Naive thymus-derived CD8-positive, alpha-beta T cell (primary cell): ENCODE results near the gene CCL27. TPM values are rescaled to one million over a fixed set of nuclear protein-coding genes. Genes with fewer than 3 reads are reported as not detected.

Experiments
- ATAC-seq, 2 donors: fragments of 150-1000 bp; cut with Tn5 transposase in 1 of 2; sonication (Bioruptor Pico), chemical (Tn5 transposase) in 1 of 2; 1 replicate in 1 of 2; 2 replicates in 1 of 2; pipeline ENCODE4 v1.10.0; 2021; ENCODE audit warnings: mild to moderate bottlenecking in 2 of 2, moderate library complexity in 2 of 2
- POLR2A ChIA-PET: fragments of 350-600 bp; sonication (Branson Sonifier 250); formaldehyde crosslinking; loops from one replicate; lab custom pipeline; 2021; ENCODE audit warnings: antibody characterized with exemption; lab: Charles Lee
- DNase-seq, 10 donors: peaks; one replicate each; pipeline versions ENCODE4 v3.0.0 to v3.0.0-alpha.2; 2020 to 2022
- H3K27ac Mint-ChIP-seq, 10 donors: one replicate each; pipeline ENCODE4 v1.8.0; 2020 to 2022; ENCODE audit warnings: mild to moderate bottlenecking in 10 of 10, mixed read lengths in 10 of 10, moderate library complexity in 4 of 10, inconsistent platforms in 1 of 10
- H3K27me3 Mint-ChIP-seq, 5 donors: one replicate each; pipeline ENCODE4 v1.8.0; 2021 to 2022; ENCODE audit warnings: mixed read lengths in 5 of 5
- H3K36me3 Mint-ChIP-seq, 3 donors: one replicate each; pipeline ENCODE4 v1.8.0; 2020 to 2022; ENCODE audit warnings: mixed read lengths in 3 of 3, mild to moderate bottlenecking in 2 of 3, inconsistent platforms in 1 of 3
- H3K4me1 Mint-ChIP-seq, 4 donors: one replicate each; pipeline ENCODE4 v1.8.0; 2021 to 2022; ENCODE audit warnings: mixed read lengths in 4 of 4
- H3K4me3 Mint-ChIP-seq, 10 donors: one replicate each; pipeline ENCODE4 v1.8.0; 2020 to 2022; ENCODE audit warnings: mild to moderate bottlenecking in 10 of 10, mixed read lengths in 10 of 10, moderate library complexity in 6 of 10, inconsistent platforms in 1 of 10
- H3K9me3 Mint-ChIP-seq, 9 donors: one replicate each; pipeline ENCODE4 v1.8.0; 2020 to 2022; ENCODE audit warnings: mixed read lengths in 9 of 9, mild to moderate bottlenecking in 3 of 9, inconsistent platforms in 1 of 9, moderate library complexity in 1 of 9
- polyA plus RNA-seq, 3 donors: library from polyadenylated mRNA; unstranded; fragments of 300-500 nt; fragmentation: Illumina TruSeq; gene quantifications; one replicate each; pipeline ENCODE4 v1.2.3, GENCODE V29; 2021
- total RNA-seq, 8 experiments: library from RNA in 2 of 8; stranded (reverse) in 2 of 8; gene quantifications; one replicate each; pipeline ENCODE4 v1.2.3 and lab custom pipeline; 2021 to 2026

CCL27 gene
- total and polyA plus RNA-seq, 5 experiments from 2014 or later: not detected

DNA sequence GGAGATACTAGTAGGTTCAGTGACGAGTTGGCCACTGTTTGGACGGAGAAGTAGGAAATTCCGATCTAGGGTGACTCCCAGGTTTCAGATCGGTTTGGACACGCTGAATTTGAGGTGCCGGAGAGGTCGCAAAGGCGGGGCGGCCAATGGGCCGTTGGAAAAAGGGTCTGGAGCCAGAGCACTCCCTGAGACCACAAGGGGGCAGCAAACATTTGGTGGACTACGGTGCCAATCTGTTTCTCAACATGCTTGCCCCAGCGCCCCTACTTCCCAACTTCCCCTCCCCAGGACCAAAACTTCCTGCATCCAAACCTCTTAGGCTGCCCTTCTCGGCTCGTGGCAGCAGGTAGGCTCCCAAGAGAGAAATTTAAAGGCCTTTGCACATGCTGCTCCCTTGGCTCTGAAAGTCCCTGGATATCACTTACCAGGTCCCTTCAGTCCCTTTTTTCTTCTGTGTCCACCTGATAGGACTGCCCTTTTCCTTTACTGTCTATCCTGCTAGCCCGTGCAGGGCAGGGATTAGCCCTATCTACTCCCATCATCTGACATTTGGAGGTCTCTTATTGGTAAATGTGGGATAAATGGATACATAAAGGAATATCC is 49.6 kb downstream of the CCL27 start:
- DNase-seq (peak; percentile 36 to 86 (median 67)), ATAC-seq (peak; percentile 43)
- peak overlapping the region; percentile 77 to 99 (median 92) for H3K27ac Mint-ChIP-seq
- H3K36me3 Mint-ChIP-seq: peaks cover 6 to 29% (median 7%) of the 10 kb centered on the region in 3 donors
- H3K4me3 Mint-ChIP-seq: peak overlapping the region; percentile 88 to 95 (median 92)
- H3K9me3 Mint-ChIP-seq: no peaks in the 10 kb centered on the region
- H3K4me1 Mint-ChIP-seq: peaks cover 11 to 31% (median 22%) of the 10 kb centered on the region in 4 donors
- H3K27me3 Mint-ChIP-seq: no peaks in the 10 kb centered on the region
- POLR2A ChIA-PET: interaction anchor here (0.6 to 3.1 kb wide), 8 partner anchors 8 to 52 kb away, joined by 3 to 30 read pairs (median 8); partner anchors contain the start of genes ARID3C, DCTN3, GALT and SIGMAR1

Other genes starting within 250 kb of the CCL27 start
- gene FAM219A, start 204.1 kb downstream of the CCL27 start, total RNA-seq: 10 to 100 TPM; 18.4 to 18.5 TPM
- 1 to 10 TPM in 1 of 3 donors, under 1 TPM in 2; 0.59 to 1.1 (median 0.67) TPM for gene FAM219A, start 204.1 kb downstream of the CCL27 start, polyA plus RNA-seq
- gene DNAI1, start 203.9 kb downstream of the CCL27 start, total RNA-seq: not detected
- not detected for gene DNAI1, start 203.9 kb downstream of the CCL27 start, polyA plus RNA-seq
- gene ENHO, start 139.7 kb downstream of the CCL27 start, total RNA-seq: under 1 TPM in 1 of 2 experiments, not detected in 1; 0.36 TPM
- under 1 TPM; 0.19 to 0.24 (median 0.21) TPM for gene ENHO, start 139.7 kb downstream of the CCL27 start, polyA plus RNA-seq
- gene CNTFR, start 72.9 kb downstream of the CCL27 start, total RNA-seq: not detected
- not detected for gene CNTFR, start 72.9 kb downstream of the CCL27 start, polyA plus RNA-seq
- gene RPP25L, start 50.6 kb downstream of the CCL27 start, total RNA-seq: 10 to 100 TPM; 20.5 to 22.2 TPM
- 10 to 100 TPM; 28.7 to 51.7 (median 45.1) TPM for gene RPP25L, start 50.6 kb downstream of the CCL27 start, polyA plus RNA-seq
- gene DCTN3, start 42.2 kb downstream of the CCL27 start, total RNA-seq: 10 to 100 TPM; 60.0 to 69.6 TPM
- 100 to 1,000 TPM; 117 to 140 (median 124) TPM for gene DCTN3, start 42.2 kb downstream of the CCL27 start, polyA plus RNA-seq
- gene ARID3C, start 33.6 kb downstream of the CCL27 start, total RNA-seq: under 1 TPM in 1 of 2 experiments, not detected in 1; 0.27 TPM
- not detected for gene ARID3C, start 33.6 kb downstream of the CCL27 start, polyA plus RNA-seq
- 10 to 100 TPM; 37.7 to 39.8 TPM for gene SIGMAR1, start 24.9 kb downstream of the CCL27 start, total RNA-seq
- gene SIGMAR1, start 24.9 kb downstream of the CCL27 start, polyA plus RNA-seq: 10 to 100 TPM; 67.9 to 78.4 (median 71.8) TPM
- gene GALT, start 16.0 kb downstream of the CCL27 start, total RNA-seq: 100 to 1,000 TPM; 170 to 181 TPM
- 10 to 100 TPM; 38.2 to 46.7 (median 42.0) TPM for gene GALT, start 16.0 kb downstream of the CCL27 start, polyA plus RNA-seq
- gene IL11RA, start 10.5 kb downstream of the CCL27 start, total RNA-seq: 100 to 1,000 TPM; 135 to 144 TPM
- gene IL11RA, start 10.5 kb downstream of the CCL27 start, polyA plus RNA-seq: 1 to 10 TPM; 5.1 to 7.7 (median 6.1) TPM
- not detected for gene CCL19, start 28.6 kb upstream of the CCL27 start, total RNA-seq
- gene CCL19, start 28.6 kb upstream of the CCL27 start, polyA plus RNA-seq: not detected
- gene CCL21, start 47.5 kb upstream of the CCL27 start, total RNA-seq: not detected
- gene CCL21, start 47.5 kb upstream of the CCL27 start, polyA plus RNA-seq: not detected